Neural progenitor cell (in vitro differentiated cells): ENCODE results near the gene CSK.

Experiments
- CTCF ChIP-seq: fragments of 200-600 bp; sonication (generic); IDR thresholded peaks from 2 replicates; pipeline ENCODE4 v1.5.1; 2017; ENCODE audit warnings: antibody characterized with exemption, mild to moderate bottlenecking
- EZH2 ChIP-seq: fragments of 200-600 bp; sonication (generic); IDR thresholded peaks from 2 replicates; pipeline ENCODE4 v1.6.1; 2017; ENCODE audit warnings: antibody characterized with exemption, mild to moderate bottlenecking, moderate library complexity

GRCh38 chr15:74793135-74794028 lies 11.5 kb downstream of the CSK start:
- no peak for TF ChIP-seq CTCF
- no peak for TF ChIP-seq EZH2
